Measurements from ENCODE around the gene WNT7A. TPM values are rescaled to one million over a fixed set of nuclear protein-coding genes. Genes with fewer than 3 reads are reported as not detected.

WNT7A gene
- total RNA-seq, 1 donor from 2014 or later, result 0.59 TPM

DNA sequence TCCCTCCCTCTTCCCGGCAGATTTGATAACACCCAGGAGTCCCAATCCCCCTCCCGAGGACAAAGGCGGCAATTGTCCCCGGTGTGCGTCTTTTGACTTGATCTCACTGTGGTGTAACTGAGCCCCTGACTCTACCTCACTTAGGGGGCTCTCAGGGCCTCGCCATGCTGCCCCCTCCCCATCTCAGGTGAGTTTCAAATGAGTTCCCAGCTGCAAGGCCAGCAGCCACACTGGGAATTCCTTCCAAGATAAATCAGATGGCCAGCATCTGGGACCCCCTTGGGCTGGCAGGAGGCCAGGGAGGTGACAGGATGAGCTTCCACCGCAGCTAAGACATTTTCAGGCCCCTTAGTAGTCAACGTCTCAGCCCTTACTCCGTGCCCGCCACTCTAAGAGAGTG is 35.0 kb downstream of the WNT7A start:
- no peak for DNase-seq

DNA sequence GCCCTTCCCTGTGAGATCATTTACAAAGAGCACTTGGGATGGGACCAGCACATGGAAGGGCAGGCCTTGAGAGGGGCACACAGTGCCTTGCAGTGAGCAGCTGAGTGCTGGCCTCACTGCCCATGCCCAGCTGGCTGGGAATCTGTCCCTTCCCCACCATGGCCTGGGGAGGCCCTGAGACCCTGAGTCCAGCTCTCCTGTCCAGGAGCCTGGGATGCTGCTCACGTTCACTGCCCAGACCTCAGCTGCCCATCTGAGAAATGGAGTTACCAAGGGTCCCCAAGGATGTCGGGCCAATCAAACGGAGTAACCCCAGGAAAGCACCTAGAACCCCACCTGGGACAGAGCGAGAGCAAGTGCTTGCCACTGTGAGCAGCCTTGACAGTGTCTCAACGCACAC is 35.6 kb downstream of the WNT7A start:
- DNase-seq, result no peak

DNA sequence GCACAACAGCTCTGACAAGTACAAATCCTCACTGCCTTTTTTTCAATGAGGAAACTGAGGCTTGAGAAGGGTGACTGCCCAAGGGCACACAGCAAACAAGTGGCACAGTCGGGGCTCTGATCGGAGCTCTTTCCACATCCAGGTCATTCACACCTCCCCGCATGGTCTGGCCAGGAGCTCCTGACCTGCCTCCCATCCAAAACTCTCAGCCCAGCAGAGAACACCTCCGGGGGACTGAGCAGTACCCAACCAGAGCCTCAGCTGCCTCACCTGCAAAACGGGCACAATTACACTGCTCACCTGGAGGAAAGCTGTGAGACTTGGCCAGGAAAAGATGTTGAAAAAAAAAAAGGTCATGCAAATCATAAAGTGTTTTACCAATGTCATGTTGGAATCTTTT is 36.5 kb downstream of the WNT7A start:
- no peak for DNase-seq

DNA sequence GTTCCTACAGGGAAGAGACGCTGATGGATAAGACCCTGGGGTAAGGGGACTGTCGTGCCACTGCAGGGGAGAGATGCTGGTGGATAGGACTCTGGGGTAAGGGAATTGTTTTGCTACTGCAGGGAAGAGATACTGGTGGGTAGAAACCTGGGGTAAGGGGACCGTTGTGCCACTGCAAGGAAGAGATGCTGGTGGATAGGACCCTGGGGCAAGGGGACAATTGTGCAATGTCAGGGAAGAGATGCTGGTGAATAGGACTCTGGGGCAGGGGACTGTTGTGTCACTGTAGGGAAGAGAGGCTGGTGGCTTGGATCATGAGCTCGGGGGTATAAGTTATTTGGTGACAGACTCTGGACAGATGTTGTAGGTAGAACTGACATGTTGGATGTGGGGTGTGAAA is 37.6 kb downstream of the WNT7A start:
- DNase-seq, result no peak

DNA sequence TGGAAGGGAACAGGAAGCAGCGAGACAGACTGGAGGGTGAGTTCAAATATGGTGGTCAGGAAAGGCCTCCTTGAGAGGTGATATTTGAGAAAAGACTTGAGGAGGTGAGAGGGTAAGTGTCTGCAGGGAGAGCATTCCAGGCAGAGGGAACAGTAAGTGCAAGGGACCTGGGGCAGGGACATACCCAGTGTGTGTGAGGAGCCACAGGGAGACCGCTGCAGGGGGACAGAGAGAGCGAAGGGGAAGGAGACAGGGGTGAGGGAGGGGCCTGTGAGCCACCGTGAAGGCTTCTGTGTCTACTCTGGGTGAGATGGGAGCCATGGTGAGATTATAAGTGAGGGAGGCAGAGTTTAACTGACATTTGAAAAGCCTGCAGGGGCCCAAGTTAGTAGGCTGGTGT is 38.0 kb downstream of the WNT7A start:
- DNase-seq, result no peak

DNA sequence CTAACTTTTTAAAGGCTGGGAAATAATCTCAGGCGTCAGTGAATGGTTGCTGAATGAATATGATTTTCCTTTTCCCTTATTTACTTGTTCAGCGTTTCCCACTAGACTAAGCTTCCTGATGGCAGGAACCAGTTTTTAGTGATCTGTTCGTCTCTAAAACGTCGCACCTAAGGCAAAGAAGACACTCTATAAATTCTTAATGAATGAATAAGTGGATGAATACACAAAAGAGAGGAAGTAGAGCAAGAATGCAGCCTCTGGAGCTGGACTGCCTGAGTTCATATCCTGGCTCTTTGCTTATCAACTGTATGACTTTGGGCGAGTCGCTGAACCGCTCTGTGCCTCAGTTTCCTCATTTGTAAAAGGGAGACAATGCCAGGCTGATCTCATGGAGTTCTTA is 38.7 kb downstream of the WNT7A start:
- no peak for DNase-seq

DNA sequence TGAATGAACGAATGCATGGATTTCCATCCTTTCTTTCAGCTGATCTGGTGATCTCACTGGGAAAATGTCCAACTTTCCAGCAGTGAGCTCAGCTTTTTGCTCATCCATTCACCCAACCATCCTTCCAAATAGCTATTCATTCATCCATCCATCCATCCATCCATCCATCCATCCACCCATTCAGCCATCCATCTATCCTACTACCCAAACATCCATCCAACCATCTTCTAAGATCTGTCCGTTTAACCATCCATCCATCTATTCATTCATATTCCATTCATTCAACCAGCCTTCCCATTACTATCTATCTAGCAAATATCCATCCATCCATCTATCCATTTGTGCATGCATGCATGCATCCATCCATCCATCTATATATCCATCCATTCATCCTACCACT is 39.4 kb downstream of the WNT7A start:
- no peak for DNase-seq

DNA sequence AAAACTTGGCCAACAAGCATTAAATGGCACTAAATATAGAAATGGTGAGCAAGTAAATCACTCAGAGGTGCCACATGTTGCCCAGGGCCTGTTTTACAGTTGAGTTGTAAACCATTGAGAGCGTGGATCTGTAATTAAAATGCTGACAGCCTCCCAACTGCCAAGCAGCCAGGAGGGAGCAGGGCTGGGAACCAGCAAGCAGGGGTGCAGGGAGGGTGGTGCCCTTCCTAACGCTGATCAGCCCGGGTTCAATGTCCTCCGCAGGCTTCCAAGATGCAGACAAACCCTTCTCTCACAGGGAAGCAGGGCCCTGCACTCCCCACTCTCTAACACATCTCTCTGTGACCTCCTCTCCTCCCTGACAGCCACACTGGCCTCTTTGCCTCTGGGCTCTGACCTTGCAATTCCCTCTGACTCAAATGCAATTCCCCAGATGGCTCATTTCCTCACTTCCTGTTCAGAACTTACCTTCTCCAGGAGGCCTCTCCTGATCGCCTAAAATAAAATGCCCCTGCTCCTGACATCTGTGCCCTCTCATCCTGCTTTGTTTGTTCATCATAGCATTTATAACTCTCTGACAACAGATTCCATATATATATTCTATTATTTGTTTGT is 40.0 kb downstream of the WNT7A start:
- no peak for DNase-seq

DNA sequence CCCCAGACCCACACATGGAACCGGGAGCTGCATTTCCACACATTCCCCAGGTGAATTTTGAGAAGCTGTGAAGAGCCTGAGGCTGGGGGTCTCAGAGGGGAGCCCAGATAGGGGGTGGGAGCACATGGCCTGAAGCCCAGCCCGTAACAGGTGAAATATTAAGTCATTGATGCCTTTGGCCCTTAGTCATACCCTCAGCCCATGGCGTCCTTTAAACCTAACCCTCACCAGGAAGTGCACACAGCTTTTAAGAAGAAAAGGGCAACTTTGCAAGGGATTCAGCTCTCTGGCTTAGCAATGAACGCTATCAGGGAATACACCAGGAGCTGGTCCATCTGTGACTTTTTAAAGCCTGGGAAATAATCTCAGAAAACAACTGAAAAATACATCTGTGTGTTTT is 40.6 kb downstream of the WNT7A start:
- no peak for DNase-seq

DNA sequence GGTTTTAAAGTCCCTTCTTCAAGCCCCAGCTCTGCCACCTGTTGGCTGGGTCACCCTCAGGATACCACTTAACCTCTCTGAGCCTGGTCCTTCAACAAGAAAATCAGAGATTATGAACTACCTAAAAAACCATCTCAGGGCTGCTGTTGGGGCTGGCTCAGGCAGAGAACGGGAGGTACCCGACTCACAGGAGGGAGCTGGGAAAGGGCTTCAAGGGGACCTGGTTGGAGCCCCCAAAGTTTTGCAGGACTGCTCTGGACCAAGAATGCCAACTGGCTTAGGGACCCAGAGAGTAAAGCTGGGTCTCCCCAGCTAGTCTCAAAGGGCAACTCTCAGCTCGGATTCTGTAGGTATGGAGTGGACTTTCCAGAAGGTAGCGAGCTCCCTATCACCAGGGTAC is 41.5 kb downstream of the WNT7A start:
- DNase-seq, result no peak

DNA sequence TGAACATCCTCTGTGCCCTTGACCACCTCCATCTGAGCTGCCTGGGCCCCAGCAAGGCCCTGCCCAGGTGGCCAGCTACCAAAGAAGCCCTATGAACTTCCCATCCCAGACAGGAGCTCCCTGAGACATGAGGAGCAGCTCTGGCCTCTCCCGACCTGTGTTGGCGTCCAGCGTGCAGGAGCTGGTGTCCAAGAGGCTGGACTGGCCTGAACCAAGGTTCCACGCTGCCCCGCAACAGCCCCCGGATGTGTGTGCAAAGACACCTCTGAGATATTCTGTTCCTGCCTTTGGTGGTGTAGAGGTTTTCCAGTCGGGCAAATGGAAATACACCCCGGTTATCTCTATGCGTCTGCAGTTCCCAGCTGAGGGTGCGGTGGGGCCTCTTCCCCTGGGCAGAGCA is 42.1 kb downstream of the WNT7A start:
- no peak for DNase-seq

DNA sequence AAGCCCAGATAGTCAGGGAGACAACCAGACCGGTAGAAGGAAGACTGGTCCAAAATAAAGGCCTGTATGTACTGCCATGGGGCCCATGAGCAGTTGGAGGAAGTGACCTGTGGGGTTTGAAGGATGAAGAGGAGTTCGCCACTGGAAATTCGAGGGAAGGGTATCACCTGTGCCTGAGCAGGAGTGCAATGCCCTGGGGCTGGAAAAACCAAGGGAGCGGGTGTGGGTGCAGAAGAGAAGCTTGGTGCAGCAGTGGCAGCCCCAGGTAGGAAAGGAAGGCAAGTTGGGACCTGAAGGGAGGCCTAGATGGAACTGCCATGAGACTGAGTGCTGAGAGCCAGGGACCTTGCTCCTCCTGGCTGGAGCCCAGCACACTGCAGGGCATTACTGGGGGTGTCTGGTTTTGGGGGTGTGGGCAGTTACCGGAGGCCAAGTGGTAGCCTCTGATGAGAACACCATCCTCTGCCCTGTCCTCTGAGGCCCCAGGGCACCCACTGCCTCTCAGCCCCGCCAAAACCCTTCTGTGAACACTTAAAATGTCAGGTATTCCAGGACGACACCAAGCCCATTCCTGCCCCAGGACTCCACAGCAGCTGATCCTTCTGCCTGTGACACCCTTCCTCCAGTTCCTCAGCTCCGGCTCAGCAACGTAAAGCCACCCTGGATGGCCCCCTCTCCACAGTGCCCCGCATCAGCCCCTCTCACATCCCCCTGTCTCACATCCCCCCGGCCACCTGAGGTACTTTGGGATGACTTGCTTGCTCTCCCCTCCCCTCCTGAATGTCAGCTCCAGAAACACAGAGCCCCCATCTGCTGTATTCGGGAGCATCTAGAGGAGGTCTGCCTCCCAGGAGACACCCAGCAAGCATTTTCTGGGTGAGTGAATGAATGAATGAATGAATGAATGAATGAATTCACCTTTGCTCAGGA is 42.9 kb downstream of the WNT7A start:
- no peak for DNase-seq

DNA sequence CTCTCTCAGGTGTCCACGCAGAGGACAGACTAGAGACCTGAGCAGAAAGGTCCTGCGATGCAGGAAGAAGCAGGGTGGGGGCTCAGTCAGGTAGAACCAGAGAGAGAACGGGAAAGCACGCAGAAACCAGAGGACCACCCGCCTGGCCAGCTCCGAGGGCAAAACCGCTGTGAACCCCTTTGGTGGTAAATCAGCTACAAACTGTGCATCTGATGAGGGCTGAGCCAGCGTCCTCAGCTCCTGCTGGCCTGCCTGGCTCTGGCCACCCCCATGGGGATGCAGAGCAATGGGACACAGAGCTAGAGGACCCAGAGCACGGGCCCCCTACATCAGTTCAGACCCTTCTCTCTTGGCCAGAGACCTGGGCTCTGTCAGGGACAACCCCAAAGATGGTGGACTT is 44.6 kb downstream of the WNT7A start:
- DNase-seq, result no peak

DNA sequence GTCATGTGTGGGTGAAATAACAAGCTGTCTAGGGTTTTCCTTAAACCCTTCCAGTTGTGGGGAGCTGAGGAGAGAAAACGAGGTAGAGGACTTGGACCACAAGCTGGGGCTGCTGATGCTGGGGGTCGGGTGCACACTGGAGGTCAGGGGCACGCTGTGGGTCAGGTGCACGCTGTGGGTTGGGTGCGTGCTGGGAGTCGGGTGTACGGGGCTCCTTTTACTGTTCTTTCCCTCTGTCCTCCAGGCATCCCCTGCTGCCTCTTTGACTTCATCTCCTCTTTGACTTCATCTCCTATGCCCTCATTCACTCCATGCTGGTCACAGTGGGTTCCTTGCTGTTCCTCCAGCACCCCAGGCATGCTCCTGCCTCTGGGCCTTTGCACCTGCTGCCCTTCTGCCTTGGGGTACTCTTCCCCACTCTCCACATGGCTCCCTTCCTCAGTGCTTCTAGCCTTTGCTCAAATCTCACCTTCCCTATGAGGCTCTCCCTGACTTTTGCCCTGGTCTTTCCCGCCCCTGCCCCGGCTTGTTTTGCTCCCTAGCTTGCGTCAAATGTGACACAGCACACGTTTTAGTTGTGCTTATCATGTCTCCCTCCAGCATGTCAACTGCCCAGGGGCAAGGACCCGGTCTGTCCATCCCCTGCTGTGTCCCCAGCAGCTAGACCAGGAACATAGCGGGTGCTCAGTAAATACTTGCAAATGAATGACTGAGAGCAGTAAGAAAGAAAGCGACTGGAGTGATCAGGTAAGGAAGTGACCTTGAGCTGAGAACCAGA is 45.4 kb downstream of the WNT7A start:
- DNase-seq, result no peak

DNA sequence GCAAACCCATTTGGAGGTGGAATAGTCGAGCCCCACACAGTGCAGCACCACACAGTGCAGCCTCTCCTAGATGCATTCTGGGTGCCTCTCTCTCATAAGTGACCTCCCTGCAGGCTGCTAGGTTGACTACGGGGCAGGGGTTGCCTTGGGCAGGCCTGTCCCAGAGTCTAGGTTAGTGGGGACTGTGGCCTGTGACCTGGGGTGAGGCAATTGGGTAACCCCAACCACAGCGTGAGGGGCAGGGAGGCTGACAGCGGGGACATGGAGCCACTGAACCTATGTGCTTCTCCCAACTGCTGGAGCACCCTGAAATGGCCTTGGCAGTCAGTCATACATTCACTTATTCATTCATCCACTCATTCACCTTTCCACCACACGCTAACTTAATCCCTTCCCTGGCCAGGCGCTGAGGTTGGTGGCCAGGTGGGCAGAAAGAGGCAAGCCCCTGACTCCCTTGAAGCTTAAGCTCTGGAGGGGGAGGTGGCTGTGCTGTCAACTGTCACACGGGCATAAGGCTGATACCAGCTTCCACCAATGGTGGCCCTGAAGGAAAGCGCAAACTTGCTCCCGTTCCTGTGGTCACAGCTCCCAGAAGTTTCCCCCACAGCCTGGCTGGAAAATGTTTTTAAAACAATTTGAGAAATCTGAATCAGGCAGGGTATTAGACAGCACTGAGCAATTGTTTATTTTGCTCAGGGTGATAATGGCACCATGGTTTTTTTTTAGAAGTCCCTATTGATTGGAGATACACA is 46.2 kb downstream of the WNT7A start:
- no peak for DNase-seq

DNA sequence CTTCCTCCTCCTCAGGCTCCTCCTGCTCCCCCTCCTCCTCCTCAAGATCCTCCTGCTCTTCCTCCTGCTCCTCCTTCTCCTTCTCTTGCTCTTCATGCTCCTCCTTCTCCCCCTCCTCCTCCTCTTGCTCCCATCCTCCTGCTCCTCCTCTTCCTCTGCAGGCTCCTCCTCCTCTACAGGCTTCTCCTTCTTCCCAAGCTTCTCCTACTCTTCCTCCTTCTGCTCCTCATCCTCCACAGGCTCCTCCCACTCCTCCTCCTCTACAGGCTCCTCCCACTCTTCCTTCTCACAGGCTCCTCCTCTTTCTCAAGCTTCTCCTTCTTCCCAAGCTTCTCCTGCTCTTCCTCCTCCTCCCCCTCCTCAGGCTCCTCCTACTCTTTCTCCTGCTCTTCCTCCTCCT is 47.7 kb downstream of the WNT7A start:
- no peak for DNase-seq

DNA sequence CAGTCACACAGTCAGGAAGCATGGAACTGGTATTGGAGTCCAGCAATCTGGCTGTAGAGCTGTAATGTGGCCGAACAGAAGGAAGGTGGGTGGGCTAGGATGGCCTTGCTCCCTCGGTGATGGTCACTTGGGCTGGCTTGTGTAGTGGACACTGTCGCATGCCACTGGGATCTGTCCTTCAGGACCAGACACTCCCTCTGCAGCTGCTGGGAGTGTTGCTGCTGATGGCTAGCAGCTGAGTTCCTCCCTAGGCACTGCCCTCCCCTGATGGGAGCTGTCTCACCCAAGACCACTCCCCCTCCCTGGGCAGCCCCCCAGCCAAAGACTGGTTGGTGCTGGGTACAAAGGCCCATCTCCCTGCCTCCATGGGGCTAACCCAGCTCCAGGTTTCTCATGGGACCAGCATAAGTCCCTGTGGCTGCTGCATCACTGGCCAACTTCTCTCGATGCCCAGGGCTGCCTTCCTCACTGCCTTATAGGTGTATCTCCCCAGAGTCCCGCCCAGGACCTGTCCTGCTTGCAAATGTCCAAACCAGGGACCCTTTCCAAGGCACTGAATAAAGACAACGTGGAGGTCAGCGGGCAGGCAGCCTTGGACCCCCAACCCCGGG is 48.4 kb downstream of the WNT7A start:
- no peak for DNase-seq

DNA sequence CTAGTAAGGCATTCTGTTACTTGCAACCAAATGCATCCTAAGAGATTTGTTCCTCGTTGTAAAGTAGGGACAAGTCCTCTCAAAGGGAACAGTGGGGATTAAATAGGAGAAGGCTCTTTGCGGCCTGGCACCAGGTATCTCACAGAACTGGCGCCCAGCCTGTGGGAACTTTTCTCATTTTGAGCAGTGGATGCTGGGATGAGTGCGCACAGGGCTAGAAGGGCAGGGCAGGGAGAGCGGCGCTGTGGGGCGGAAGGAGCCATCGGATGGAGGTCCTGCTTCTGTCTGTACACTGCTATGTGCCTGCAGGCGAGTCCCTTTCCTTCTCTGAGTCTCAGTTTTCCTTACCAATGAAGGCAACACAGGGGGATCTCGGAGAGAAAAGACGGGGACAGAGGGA is 50.6 kb downstream of the WNT7A start:
- DNase-seq, result no peak

DNA sequence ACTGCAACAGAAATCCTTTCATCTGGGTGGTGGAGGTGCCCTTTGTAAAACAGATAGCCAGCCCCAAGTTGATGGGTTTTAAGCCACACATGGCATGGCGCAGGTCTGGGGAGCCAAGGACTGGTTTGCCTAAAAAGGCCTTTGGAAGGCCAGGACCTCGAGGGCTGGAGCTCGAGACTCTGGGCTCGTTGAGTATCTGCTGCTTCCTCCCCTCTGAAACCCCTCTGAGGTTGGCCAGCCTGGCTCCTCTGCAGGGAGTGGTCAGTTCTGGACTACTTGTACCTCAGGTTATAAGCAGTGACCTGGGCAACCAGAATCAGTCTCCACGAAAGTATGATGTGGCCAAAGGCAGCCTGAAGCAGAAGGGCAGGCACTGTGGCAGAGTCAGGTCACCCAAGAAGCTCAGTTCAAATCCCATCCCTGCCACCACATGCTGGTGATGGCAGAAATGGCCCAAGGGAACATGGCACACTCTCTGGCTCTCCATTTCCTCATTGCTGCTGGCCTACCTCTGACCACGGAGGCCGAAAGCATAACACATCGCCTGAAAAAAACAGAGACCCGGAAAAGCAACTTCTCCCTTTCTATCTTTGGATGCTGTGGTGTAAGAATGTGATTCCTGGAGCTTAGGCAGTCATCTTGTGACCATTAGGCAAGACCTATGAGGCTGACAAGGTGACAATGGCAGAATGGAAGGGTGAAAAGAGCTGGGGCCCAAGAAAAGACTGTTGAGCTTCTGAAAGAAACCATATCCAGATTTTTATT is 51.2 kb downstream of the WNT7A start:
- no peak for DNase-seq

DNA sequence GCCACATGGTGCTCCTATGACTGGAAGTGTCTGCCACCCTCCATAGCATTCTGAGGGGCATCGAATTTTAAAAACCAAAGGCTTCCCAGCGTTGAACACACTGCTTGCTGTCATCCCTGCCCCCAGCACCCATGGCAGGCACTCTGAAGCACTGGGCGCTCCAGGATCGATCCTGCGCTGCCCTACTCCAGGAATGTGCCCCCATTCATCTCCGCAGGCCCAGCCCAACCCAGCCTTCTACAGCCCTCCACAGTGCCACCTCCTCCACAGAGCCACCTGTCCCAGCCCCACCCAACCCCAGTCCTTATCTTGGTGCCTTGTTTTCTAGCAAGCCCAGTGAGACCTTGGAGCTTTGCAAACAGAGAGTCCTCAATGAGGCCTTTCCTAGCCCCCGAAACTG is 52.2 kb downstream of the WNT7A start:
- no peak for DNase-seq

DNA sequence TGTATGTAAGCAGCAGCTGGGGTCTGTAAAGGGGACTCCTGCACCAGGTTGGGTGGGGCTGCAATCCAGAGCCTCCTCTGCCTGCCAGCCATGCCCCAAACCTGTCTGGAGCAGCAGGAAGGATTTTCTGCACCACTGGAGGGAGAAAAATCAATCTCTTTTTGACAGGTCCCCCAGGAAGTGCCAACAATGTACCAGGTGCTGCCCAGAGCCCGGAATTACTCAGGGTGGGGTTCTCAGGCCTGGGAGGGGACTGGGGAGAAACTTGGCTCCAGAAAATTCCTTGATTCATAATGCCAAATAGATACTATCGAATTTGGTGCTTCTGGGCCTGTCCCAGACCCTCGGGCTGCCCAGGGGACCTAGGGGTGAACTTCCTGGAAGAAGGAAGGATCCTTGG is 52.6 kb downstream of the WNT7A start:
- DNase-seq, result no peak
